Measurements from ENCODE around the gene CRTC3. TPM values are rescaled to one million over a fixed set of nuclear protein-coding genes. Genes with fewer than 3 reads are reported as not detected.
"Not testable (repeated sequence)": the region's sequence is repeated elsewhere in the genome, so short reads cannot be mapped to it uniquely, and the experiment has no call there.

Gene CRTC3
- total and polyA plus RNA-seq, 2 of the 13 experiments (the other 11 are each of a cell fraction or from before 2014, with no cell fraction given) = 8.4 to 11.8 TPM

DNA sequence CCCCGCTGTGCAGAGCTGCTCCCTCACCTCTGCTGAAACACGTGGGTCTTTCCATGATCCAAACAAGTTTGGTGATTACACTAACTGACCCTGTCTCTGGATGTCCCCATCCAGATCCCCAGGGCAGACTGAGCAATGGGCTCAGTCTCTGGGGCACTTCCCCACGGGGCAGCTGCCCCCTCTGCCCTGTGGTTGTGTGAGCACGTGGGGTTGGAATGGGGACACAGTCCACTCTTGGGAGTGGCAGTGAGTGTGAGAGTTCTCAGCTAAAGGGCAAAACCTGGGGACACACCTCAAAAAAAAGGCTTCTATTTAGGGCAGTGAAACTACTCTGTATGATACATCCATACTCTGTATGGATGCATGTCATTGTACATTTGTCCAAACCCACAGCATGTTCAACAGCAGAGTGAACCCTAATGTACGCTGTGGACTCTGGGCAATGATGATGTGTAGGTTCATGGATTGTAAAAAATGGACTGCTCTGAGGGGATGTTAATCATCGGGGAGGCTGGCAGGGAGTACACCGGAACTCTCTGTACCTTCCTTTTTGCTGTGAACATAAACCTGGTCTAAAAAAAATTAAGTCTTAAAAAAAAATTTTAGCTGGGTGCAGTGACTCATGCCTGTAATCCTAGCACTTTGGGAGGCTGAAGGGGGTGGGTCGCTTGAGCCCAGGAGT, 137.5 kb downstream of the CRTC3 start (continued):
- TF ChIP-seq, protein P1, sequence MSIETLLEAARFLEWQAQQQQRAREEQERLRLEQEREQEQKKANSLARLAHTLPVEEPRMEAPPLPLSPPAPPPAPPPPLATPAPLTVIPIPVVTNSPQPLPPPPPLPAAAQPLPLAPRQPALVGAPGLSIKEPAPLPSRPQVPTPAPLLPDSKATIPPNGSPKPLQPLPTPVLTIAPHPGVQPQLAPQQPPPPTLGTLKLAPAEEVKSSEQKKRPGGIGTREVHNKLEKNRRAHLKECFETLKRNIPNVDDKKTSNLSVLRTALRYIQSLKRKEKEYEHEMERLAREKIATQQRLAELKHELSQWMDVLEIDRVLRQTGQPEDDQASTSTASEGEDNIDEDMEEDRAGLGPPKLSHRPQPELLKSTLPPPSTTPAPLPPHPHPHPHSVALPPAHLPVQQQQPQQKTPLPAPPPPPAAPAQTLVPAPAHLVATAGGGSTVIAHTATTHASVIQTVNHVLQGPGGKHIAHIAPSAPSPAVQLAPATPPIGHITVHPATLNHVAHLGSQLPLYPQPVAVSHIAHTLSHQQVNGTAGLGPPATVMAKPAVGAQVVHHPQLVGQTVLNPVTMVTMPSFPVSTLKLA (IDR thresholded peaks at IDR 0.05) = 0 out of 2 replicates have a peak, but pooled peaks have one; percentile 2

DNA sequence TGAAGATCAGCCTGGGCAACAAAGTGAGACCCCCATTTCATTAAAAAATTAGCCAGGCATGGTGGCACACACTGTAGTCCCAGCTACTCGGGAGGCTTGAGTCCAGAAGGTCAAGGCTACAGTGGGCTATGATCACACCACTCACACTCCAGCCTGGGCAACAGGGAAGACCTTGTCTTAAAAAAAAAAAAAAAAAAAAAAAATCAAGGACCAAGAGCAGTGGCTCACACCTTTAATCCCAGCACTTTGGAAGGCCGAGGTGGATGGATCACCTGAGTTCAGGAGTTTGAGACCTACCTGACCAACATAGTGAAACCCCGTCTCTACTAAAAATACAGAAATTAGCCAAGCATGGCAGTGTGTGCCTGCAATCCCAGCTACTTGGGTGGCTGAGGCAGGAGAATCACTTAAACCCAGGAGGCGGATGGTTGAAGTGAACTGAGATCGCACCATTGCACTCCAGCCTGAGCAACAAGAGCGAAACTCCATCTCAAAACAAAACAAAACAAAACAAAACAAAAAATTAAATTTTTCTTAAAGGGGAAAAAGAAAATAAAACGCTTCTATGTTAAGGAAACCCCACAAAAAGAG, 138.1 kb downstream of the CRTC3 start:
- peak; percentile 41 for DNase-seq (ENCODE audit: low spot score)
- POLR2A ChIA-PET = interaction anchor here (1.3 kb wide), 1 partner anchor 49 kb away, joined by 4 read pairs; the partner anchor contains the start of gene BLM
- H3K79me2 ChIP-seq (ENCODE audit: insufficient read depth, low read length); H3K27me3 ChIP-seq (ENCODE audit: control insufficient read depth in 1 of 2, insufficient read depth in 2 of 2, low read length in 2 of 2); H4K20me1 ChIP-seq (ENCODE audit: insufficient read depth, low read length); FAIRE-seq; intact Hi-C loops (cut with micrococcal nuclease; ENCODE audit: unreplicated experiment); ATAC-seq; in situ Hi-C loops (cut with HindIII; ENCODE audit: extremely low pct_ligation_motif_present, low pct_unique_long_range_greater_than_20kb); H2AFZ ChIP-seq (ENCODE audit: low read length); H3K36me3 ChIP-seq (replicated peaks in 1 of 2; ENCODE audit: control insufficient read depth in 1 of 2, insufficient read depth in 2 of 2, low read length in 2 of 2); CTCF ChIA-PET (ENCODE audit: low intra/inter-chr PET ratio, low total read pairs); H3K9me3 ChIP-seq (ENCODE audit: low read length); BruUV-seq (replicated peaks); H3K9ac ChIP-seq (ENCODE audit: insufficient read depth, low read depth, low read length): not testable (repeated sequence)
- Histone ChIP-seq H3K27ac (ENCODE audit: extremely low read length, insufficient read depth, low read length) (peak overlapping the region; percentile 12), H3K4me3 (replicated peaks in 1 of 3; ENCODE audit: insufficient read depth in 1 of 3, low read depth in 2 of 3, low read length in 3 of 3) (peak overlapping the region in 1 of 3 experiments; percentile 20; a peak in 1 of 6 replicates), H3K4me1 (ENCODE audit: insufficient read depth, low read length) (peaks cover 31% of the 10 kb centered on the region), H3K4me2 (ENCODE audit: low read depth, low read length) (peak overlapping the region; percentile 72)
- TF ChIP-seq, protein P2, sequence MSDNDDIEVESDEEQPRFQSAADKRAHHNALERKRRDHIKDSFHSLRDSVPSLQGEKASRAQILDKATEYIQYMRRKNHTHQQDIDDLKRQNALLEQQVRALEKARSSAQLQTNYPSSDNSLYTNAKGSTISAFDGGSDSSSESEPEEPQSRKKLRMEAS (IDR thresholded peaks at IDR 0.05) = 0 out of 2 replicates have a peak, but pooled peaks have one; percentile 3
- TF ChIP-seq ZNF362 (CRISPR knock-in tag; IDR thresholded peaks at IDR 0.05; ENCODE audit: borderline replicate concordance) (peak; percentile 62; the same call in 1 of the 2 replicates), HNF4A (CRISPR knock-in tag; IDR thresholded peaks at IDR 0.05) (peak; percentile 50; the same call in 1 of the 2 replicates), ZMYM3 (CRISPR knock-in tag; IDR thresholded peaks at IDR 0.05) (0 out of 2 replicates have a peak, but pooled peaks have one; percentile 4), ZNF460 (CRISPR knock-in tag; IDR thresholded peaks at IDR 0.05; ENCODE audit: borderline replicate concordance) (peak; percentile 45; the same call in 1 of the 2 replicates)
- TF ChIP-seq, protein P3, sequence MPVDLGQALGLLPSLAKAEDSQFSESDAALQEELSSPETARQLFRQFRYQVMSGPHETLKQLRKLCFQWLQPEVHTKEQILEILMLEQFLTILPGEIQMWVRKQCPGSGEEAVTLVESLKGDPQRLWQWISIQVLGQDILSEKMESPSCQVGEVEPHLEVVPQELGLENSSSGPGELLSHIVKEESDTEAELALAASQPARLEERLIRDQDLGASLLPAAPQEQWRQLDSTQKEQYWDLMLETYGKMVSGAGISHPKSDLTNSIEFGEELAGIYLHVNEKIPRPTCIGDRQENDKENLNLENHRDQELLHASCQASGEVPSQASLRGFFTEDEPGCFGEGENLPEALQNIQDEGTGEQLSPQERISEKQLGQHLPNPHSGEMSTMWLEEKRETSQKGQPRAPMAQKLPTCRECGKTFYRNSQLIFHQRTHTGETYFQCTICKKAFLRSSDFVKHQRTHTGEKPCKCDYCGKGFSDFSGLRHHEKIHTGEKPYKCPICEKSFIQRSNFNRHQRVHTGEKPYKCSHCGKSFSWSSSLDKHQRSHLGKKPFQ (CRISPR knock-in tag; IDR thresholded peaks at IDR 0.05; ENCODE audit: insufficient replicate concordance) = peak; percentile 99
- 58% methylated on average over 7 of the region's 7 CpGs for WGBS (ENCODE audit: low lambda C conversion rate)

- H3K9me3 ChIP-seq (ENCODE audit: low read length); FAIRE-seq; H3K4me2 ChIP-seq (ENCODE audit: low read depth, low read length); intact Hi-C loops (cut with micrococcal nuclease; ENCODE audit: unreplicated experiment); in situ Hi-C loops (cut with HindIII; ENCODE audit: extremely low pct_ligation_motif_present, low pct_unique_long_range_greater_than_20kb); H3K4me3 ChIP-seq (replicated peaks in 1 of 3; ENCODE audit: insufficient read depth in 1 of 3, low read depth in 2 of 3, low read length in 3 of 3); H3K79me2 ChIP-seq (ENCODE audit: insufficient read depth, low read length); POLR2A ChIA-PET; H3K36me3 ChIP-seq (replicated peaks in 1 of 2; ENCODE audit: control insufficient read depth in 1 of 2, insufficient read depth in 2 of 2, low read length in 2 of 2); H3K9ac ChIP-seq (ENCODE audit: insufficient read depth, low read depth, low read length); ATAC-seq; H2AFZ ChIP-seq (ENCODE audit: low read length); H3K27me3 ChIP-seq (ENCODE audit: control insufficient read depth in 1 of 2, insufficient read depth in 2 of 2, low read length in 2 of 2); H3K27ac ChIP-seq (ENCODE audit: extremely low read length, insufficient read depth, low read length); DNase-seq (ENCODE audit: low spot score); BruUV-seq (replicated peaks); CTCF ChIA-PET (ENCODE audit: low intra/inter-chr PET ratio, low total read pairs); H4K20me1 ChIP-seq (ENCODE audit: insufficient read depth, low read length): not testable (repeated sequence)
- WGBS (ENCODE audit: low lambda C conversion rate) = 69% methylated on average over 7 of the region's 8 CpGs
- peaks cover 25% of the 10 kb centered on the region for H3K4me1 ChIP-seq (ENCODE audit: insufficient read depth, low read length)
Observed at GRCh38 chr15:90670631-90671030, 140.9 kb downstream of the CRTC3 start.
